Stomach (tissue), 4 donors: Measurements from ENCODE around the gene FHL2.

Experiments
- POLR2AphosphoS5 ChIP-seq, 3 donors: sonication (generic); formaldehyde crosslinking; IDR thresholded peaks; one replicate each; pipeline ENCODE4 v1.6.1; 2016; ENCODE audit warnings: antibody characterized with exemption in 3 of 3
- TF ChIP-seq, protein P1 (sequence below), 7 experiments: fragments of 450-650 bp in 4 of 7; fragments of 200-600 bp in 3 of 7; sonication (generic) in 3 of 7; IDR thresholded peaks; one replicate each; pipeline ENCODE4 v1.5.1; 2016 to 2019; ENCODE audit warnings: antibody characterized with exemption in 7 of 7, control low read depth in 2 of 7, mild to moderate bottlenecking in 1 of 7

DNA sequence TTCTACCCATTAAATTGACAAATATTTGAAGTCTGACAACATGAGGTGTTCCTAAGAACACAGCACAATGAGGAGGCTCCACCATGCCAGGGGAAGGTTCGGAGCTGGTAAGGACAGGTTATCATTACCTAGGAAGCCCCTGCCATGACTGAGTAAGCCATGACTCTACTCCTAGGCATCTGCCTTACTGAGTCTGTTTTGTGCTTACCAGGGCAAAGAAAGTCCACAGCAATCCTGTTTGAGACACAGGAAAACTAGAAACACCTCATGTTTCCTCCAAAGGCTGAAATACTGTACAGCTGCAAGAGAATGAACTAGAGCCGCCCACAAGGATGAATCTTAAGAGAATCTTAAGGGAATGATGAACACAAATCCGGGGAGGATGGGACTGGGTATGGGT lies 80.9 kb downstream of the FHL2 start:
- TF ChIP-seq POLR2AphosphoS5 (IDR thresholded peaks at IDR 0.05) = no peak
- TF ChIP-seq, protein P1, sequence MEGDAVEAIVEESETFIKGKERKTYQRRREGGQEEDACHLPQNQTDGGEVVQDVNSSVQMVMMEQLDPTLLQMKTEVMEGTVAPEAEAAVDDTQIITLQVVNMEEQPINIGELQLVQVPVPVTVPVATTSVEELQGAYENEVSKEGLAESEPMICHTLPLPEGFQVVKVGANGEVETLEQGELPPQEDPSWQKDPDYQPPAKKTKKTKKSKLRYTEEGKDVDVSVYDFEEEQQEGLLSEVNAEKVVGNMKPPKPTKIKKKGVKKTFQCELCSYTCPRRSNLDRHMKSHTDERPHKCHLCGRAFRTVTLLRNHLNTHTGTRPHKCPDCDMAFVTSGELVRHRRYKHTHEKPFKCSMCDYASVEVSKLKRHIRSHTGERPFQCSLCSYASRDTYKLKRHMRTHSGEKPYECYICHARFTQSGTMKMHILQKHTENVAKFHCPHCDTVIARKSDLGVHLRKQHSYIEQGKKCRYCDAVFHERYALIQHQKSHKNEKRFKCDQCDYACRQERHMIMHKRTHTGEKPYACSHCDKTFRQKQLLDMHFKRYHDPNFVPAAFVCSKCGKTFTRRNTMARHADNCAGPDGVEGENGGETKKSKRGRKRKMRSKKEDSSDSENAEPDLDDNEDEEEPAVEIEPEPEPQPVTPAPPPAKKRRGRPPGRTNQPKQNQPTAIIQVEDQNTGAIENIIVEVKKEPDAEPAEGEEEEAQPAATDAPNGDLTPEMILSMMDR (IDR thresholded peaks at IDR 0.05) = no peak
